Middle frontal gyrus (tissue), 1 donor: Measurements from ENCODE around the gene MSX1.

Source experiments
- DNase-seq: peaks from one replicate; pipeline ENCODE4 v3.0.0-alpha.2; 2015; ENCODE audit warnings: low spot score; ENCODE audit errors: extremely low spot score

MSX1 gene

DNA sequence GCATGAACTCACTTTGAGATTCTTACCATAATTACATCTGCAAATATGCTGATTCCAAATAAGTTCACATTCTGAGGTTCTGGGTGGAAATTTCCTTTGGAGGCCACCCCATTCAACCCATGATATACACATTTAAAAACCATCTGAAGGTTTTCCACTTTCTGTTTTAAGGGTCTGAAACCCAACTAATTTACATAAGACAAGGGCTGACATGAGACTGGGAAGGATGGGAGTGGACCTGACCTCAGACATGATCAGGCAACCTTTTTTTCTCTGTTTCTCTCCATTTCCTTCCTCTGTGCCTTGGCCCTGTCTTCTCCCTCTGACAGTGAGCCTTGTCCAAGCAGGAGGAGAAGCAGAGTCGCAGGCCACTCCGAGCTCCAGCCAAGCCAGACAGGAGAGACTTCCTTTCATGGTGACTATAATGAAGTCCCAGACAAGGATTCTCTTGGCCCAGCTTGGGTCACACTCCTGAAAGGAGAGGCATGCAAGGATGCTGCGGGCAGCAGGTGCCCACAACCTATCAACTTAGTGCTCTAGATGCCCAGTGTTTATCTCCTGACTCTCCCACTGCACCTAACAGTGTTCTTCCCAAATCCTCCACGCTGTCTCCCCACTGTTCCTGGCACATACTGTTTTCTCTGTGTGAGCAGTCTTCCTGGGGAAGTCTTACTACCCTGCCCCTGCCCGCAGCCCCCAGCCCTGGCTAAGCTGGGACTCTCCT is 39.9 kb downstream of the MSX1 start:
- no peak for DNase-seq

DNA sequence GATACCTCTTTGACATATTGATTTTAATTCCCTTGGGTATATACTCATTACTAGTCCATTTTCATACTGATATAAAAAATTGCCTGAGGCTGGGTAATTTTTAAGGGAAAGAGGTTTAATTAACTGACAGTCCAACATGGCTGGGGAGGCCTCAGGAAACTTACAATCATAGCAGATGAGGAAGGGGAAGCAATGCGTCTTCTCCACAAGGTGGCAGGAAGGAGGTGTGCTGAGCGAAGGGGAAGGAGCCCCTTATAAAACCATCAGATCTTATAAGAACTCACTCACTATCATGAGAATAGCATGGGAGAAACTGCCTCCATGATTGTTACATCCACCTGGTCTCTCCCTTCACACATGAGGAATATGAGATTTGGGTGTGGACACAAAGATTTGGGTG is 42.4 kb downstream of the MSX1 start:
- DNase-seq: no peak

DNA sequence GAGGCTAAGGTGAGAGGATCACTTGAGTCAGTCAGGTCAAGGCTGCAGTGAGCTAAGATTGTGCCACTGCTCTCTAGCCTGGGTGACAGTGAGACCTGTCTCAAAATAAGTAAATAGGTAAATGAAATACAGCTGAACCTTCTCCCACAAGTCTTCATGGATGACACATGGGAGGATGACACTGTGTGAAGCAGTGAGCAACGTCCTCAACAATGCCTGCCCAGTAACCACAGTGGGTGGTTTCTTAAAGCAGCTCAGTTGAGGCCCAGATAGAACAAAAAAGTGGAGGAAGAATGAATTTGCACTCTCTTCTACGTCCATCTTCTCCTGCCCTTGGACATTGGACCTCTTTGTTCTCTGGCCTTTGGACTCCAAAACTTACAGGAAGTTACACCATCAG is 52.7 kb downstream of the MSX1 start:
- DNase-seq: no peak

DNA sequence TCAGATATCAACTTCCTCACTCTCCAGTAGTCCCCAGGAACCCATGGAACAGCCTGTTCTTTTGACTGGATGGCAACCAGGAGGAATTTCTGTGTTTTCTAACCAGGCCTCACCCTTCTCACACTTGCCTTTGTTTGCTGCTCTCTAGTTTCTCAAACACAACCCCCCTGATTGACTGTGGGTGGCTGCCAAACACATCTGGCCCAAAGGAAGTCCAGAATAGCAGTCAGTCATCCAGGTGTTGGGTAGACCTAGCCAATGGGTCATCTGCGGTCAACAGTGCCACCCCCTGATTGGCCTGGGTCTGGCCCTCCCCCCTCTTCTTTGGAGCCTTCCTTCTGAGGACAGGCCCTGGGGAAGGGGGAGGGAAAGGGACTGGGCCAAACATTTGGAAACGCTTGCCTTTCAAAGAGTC is 53.7 kb downstream of the MSX1 start:
- no peak for DNase-seq
